Neural cell (in vitro differentiated cells): ENCODE results near the gene NTN4.

ENCODE experiments used
- RAD21 ChIP-seq: fragments of 450-650 bp; conservative IDR thresholded peaks from 2 replicates; pipeline ENCODE4 v1.6.1; 2014; ENCODE audit warnings: antibody characterized with exemption, mild to moderate bottlenecking, moderate library complexity
- TF ChIP-seq, protein P1 (sequence below): fragments of 450-650 bp; IDR thresholded peaks from 2 replicates; pipeline ENCODE4 v1.5.1; 2014; ENCODE audit warnings: antibody characterized with exemption, mild to moderate bottlenecking, moderate library complexity; ENCODE audit not compliant: poor library complexity, severe bottlenecking

DNA sequence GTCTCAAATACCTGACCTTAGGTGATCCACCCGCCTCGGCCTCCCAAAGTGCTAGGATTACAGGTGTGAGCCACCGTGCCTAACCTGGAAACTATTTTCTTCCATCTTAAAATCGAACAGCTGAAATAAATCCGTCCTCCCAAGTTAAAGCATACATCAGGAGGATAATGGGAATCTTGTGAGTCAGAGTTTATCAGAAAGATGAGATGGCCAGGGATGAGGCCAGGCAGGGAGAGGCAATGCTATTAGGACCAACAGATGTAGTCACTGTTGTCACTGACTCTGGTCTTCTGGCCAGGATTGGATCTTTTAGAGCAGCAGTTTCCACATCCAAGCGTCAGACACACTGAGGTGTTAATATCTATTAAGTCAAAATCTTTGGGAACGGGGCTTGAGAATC, 177.5 kb downstream of the NTN4 start:
- TF ChIP-seq, protein P1, sequence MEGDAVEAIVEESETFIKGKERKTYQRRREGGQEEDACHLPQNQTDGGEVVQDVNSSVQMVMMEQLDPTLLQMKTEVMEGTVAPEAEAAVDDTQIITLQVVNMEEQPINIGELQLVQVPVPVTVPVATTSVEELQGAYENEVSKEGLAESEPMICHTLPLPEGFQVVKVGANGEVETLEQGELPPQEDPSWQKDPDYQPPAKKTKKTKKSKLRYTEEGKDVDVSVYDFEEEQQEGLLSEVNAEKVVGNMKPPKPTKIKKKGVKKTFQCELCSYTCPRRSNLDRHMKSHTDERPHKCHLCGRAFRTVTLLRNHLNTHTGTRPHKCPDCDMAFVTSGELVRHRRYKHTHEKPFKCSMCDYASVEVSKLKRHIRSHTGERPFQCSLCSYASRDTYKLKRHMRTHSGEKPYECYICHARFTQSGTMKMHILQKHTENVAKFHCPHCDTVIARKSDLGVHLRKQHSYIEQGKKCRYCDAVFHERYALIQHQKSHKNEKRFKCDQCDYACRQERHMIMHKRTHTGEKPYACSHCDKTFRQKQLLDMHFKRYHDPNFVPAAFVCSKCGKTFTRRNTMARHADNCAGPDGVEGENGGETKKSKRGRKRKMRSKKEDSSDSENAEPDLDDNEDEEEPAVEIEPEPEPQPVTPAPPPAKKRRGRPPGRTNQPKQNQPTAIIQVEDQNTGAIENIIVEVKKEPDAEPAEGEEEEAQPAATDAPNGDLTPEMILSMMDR, result no peak
- TF ChIP-seq RAD21, result no peak
